MM.1S (cell line): Measurements from ENCODE around the gene GIT1.

Experiments used
- DNase-seq: peaks from one replicate; pipeline ENCODE4 v3.0.0-alpha.2; 2015
- H2AFZ ChIP-seq: fragments of 300-600 bp; sonication (generic); 2 replicates; pipeline ENCODE4 v1.6.0; 2016; ENCODE audit warnings: antibody characterized with exemption, low read length
- H3F3A ChIP-seq: fragments of 300-600 bp; sonication (generic); 2 replicates; pipeline ENCODE4 v1.6.1; 2016; ENCODE audit warnings: mild to moderate bottlenecking, antibody characterized with exemption, low read length, moderate library complexity, mixed read lengths; ENCODE audit not compliant: insufficient read depth
- H3K27ac ChIP-seq: fragments of 300-600 bp; sonication (generic); 2 replicates; pipeline ENCODE4 v1.5.1; 2016; ENCODE audit warnings: mild to moderate bottlenecking, low read length
- H3K27me3 ChIP-seq: fragments of 300-600 bp; sonication (generic); replicated peaks from 2 replicates; pipeline ENCODE4 v1.6.0; 2016; ENCODE audit warnings: low read length; ENCODE audit not compliant: insufficient read depth
- H3K36me3 ChIP-seq: fragments of 300-600 bp; sonication (generic); replicated peaks from 2 replicates; pipeline ENCODE4 v1.6.1; 2016; ENCODE audit warnings: mild to moderate bottlenecking, low read length, mixed read lengths; ENCODE audit not compliant: insufficient read depth
- H3K4me1 ChIP-seq: fragments of 300-600 bp; sonication (generic); 2 replicates; pipeline ENCODE4 v1.6.1; 2016; ENCODE audit warnings: low read length, mixed read lengths
- H3K4me2 ChIP-seq: fragments of 300-600 bp; sonication (generic); 2 replicates; pipeline ENCODE4 v1.6.0; 2016; ENCODE audit warnings: low read depth, low read length
- H3K4me3 ChIP-seq: fragments of 300-600 bp; sonication (generic); 2 replicates; pipeline ENCODE4 v1.5.1; 2016; ENCODE audit warnings: low read length, mixed read lengths
- H3K79me2 ChIP-seq: fragments of 300-600 bp; sonication (generic); 2 replicates; pipeline ENCODE4 v1.6.1; 2016; ENCODE audit warnings: mixed run types, low read length, mixed read lengths
- H3K9ac ChIP-seq: fragments of 300-600 bp; sonication (generic); 2 replicates; pipeline ENCODE4 v1.6.1; 2016; ENCODE audit warnings: low read length, mixed read lengths
- H3K9me2 ChIP-seq: fragments of 300-600 bp; sonication (generic); replicated peaks from 2 replicates; pipeline ENCODE4 v1.6.1; 2016; ENCODE audit warnings: mild to moderate bottlenecking, low read length, mixed read lengths; ENCODE audit not compliant: insufficient read depth
- H3K9me3 ChIP-seq: fragments of 300-600 bp; sonication (generic); replicated peaks from 2 replicates; pipeline ENCODE4 v1.6.1; 2016; ENCODE audit warnings: mild to moderate bottlenecking, low read length, mixed read lengths; ENCODE audit not compliant: insufficient read depth
- H4K20me1 ChIP-seq: fragments of 300-600 bp; sonication (generic); 2 replicates; pipeline ENCODE4 v1.6.1; 2016; ENCODE audit warnings: mild to moderate bottlenecking, low read length, moderate library complexity, mixed read lengths; ENCODE audit not compliant: insufficient read depth
- EZH2 ChIP-seq: fragments of 300-600 bp; sonication (generic); optimal IDR thresholded peaks from 2 replicates; pipeline ENCODE3; 2017; ENCODE audit warnings: low read depth, mild to moderate bottlenecking, antibody characterized with exemption, low read length, mixed read lengths
- EZH2phosphoT487 ChIP-seq: fragments of 300-600 bp; sonication (generic); IDR thresholded peaks from 2 replicates; pipeline ENCODE4 v1.6.1; 2018; ENCODE audit warnings: antibody characterized with exemption, low read length
- TF ChIP-seq, protein P1 (sequence below): fragments of 300-600 bp; sonication (generic); IDR thresholded peaks from 2 replicates; pipeline ENCODE4 v1.5.1; 2016; ENCODE audit warnings: antibody characterized with exemption, low read length, mixed read lengths

The GIT1 gene

DNA sequence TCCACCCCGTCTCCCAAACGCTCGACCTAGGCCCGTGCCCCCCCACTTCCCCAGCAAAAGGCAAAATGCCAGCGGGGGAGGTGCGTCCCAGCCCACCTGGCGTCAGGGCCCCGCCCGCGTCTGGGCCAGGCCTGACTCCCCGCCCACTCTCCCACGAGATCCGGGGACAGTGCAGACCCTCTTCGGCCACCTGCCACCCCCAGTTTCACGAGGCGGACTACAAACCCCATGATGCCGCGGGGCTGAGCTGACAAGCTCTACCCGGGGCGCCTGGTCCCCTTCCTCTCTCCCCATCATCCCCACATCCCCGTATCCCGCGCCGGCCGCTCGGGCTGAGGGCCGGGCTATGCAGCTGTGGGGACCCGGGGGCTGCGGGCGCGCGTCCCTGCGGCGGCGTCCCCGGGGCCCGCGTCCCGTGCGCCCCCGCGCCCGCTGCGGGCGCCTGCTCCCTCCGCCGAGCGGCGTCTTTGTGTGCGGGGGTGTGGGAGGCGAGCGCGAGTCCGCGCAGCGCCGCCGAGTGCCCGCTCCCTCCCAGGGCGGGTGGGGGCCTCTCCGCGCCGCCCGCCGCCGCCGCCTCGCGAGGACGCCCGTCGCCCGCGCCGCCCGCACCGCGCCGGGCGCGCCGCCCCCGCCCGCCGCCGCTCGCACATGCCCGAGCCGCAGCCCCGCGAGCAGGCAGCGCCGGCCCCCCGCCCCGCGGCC is 3.6 kb upstream of the GIT1 start, which contains the start of gene ANKRD13B:
ANKRD13B (plus strand) TSS at position 283 of the 702 bp plus-strand sequence. CDS start 490 bp downstream, outside the sequence.
- no peak for DNase-seq
- H3K4me2 ChIP-seq, result peak within 1 kb of the TSS; percentile 99
- peaks cover 31% of the 10 kb centered on the region for H3K4me1 ChIP-seq
- H3K27me3 ChIP-seq, result no peaks in the 10 kb centered on the region
- peaks cover 10% of the 10 kb centered on the region for H3K79me2 ChIP-seq
- peak within 1 kb of the TSS; percentile 73 for H3K4me3 ChIP-seq
- TF ChIP-seq, protein P1, sequence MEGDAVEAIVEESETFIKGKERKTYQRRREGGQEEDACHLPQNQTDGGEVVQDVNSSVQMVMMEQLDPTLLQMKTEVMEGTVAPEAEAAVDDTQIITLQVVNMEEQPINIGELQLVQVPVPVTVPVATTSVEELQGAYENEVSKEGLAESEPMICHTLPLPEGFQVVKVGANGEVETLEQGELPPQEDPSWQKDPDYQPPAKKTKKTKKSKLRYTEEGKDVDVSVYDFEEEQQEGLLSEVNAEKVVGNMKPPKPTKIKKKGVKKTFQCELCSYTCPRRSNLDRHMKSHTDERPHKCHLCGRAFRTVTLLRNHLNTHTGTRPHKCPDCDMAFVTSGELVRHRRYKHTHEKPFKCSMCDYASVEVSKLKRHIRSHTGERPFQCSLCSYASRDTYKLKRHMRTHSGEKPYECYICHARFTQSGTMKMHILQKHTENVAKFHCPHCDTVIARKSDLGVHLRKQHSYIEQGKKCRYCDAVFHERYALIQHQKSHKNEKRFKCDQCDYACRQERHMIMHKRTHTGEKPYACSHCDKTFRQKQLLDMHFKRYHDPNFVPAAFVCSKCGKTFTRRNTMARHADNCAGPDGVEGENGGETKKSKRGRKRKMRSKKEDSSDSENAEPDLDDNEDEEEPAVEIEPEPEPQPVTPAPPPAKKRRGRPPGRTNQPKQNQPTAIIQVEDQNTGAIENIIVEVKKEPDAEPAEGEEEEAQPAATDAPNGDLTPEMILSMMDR, result no peak
- no peak for TF ChIP-seq EZH2
- TF ChIP-seq EZH2phosphoT487, result no peak
- H4K20me1 ChIP-seq, result no peaks in the 10 kb centered on the region
- no peaks in the 10 kb centered on the region for H3K9me3 ChIP-seq
- H3K9me2 ChIP-seq, result no peaks in the 10 kb centered on the region
- H3K9ac ChIP-seq, result peak within 1 kb of the TSS; percentile 21; the same call in 1 of the 2 replicates
- peak within 1 kb of the TSS; percentile 70 for H2AFZ ChIP-seq
- peaks cover 6% of the 10 kb centered on the region; the same call in 1 of the 2 replicates for H3F3A ChIP-seq
- H3K27ac ChIP-seq, result no peak within 1 kb of the TSS
- H3K36me3 ChIP-seq, result no peaks in the 10 kb centered on the region

DNA sequence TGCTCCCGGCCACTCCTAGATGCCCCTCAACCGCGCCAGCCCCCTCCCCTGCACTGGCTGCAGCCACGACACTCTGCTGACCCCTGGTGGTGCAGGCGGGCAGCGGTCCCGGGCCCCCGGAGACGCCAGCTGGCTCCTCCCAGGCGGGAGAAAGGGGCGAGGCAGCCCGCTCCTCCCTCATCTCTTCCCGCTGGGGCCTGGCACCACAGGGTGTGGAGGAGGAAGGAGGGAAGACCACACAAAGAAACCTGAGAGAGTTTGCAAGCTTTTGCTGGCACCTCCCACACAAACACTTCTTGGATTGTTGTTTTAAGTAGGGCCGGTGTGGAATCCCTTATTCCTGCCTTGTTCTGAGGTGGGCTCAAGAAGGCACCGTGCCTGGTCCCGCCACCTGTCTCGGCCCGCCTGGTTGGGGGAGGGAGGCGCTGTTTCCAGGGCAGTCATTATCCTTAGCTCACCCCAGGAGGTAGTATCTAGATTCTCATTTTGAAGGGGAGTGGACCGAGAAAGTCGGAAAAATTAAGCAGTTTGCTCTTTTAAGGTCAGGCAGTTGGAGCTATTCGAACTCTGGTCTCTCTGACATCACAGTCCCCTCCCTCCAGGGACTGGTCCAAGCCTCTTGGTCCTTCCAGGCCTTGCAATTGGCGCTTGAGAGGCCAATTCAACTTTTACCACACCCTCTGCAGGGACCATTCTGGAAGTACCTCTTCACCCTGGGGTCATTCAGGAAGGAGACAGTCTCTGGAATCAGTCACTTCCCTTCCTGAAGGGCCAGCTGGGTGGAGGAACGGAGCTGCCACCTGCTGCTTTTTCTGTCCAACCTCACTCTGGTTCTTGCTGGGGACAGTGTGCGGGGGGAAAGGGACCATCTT is 2.5 kb upstream of the GIT1 start:
- Histone ChIP-seq H3K9me2 (no peaks in the 10 kb centered on the region), H2AFZ (peak overlapping the region; percentile 59), H3F3A (peaks cover 6% of the 10 kb centered on the region; the same call in 1 of the 2 replicates), H3K9ac (no peak overlapping the region), H3K4me2 (peak overlapping the region; percentile 99), H3K79me2 (peaks cover 20% of the 10 kb centered on the region), H4K20me1 (no peaks in the 10 kb centered on the region), H3K9me3 (no peaks in the 10 kb centered on the region), H3K27me3 (no peaks in the 10 kb centered on the region), H3K36me3 (no peaks in the 10 kb centered on the region), H3K4me3 (0 out of 2 replicates have a peak overlapping the region, but pooled peaks have one; percentile 69), H3K4me1 (peaks cover 36% of the 10 kb centered on the region), H3K27ac (no peak overlapping the region)
- TF ChIP-seq, protein P1, result peak; percentile 97
- no peak for TF ChIP-seq EZH2phosphoT487
- peak; percentile 78 for DNase-seq

GRCh38 chr17:29591146-29591736 is 1.8 kb upstream of the GIT1 start:
- Histone ChIP-seq H3K4me2 (peak overlapping the region; percentile 99), H4K20me1 (no peaks in the 10 kb centered on the region), H3K9ac (no peak overlapping the region), H3K27ac (no peak overlapping the region), H3F3A (peaks cover 6% of the 10 kb centered on the region; the same call in 1 of the 2 replicates), H3K27me3 (no peaks in the 10 kb centered on the region), H2AFZ (0 out of 2 replicates have a peak overlapping the region, but pooled peaks have one; percentile 59), H3K36me3 (no peaks in the 10 kb centered on the region), H3K9me3 (no peaks in the 10 kb centered on the region), H3K4me1 (peaks cover 36% of the 10 kb centered on the region), H3K79me2 (peaks cover 27% of the 10 kb centered on the region), H3K4me3 (peak overlapping the region; percentile 11; the same call in 1 of the 2 replicates), H3K9me2 (no peaks in the 10 kb centered on the region)
- DNase-seq, result no peak
- no peak for TF ChIP-seq EZH2phosphoT487
- TF ChIP-seq, protein P1, result no peak
- no peak for TF ChIP-seq EZH2
